ENCODE measurements around the gene KCNN3. TPM values are rescaled to one million over a fixed set of nuclear protein-coding genes. Genes with fewer than 3 reads are reported as not detected.

Gene KCNN3
- total RNA-seq, 1 donor from 2014 or later = 0.36 TPM

DNA sequence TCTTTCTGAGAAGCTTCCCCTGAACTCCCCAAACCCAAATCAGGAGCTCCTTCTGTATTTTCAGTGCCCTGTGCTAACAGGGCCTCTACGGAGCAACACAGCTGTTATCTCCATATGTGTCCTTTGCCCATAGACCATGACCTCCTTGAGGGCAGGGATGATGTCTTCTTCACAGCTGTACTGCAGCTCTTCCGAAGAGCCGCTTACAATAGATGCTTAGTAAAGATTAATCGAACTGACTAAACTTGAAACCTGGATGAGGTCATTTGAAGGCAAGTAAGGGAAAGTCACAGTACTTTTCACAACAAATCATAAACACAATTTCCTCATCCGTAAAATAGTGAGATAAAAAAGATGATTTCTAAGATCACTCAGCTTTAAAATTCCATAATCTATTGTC, 4.4 kb upstream of the KCNN3 start:
- intact Hi-C loops (cut with micrococcal nuclease) = loop anchor here (5.0 kb wide), 1 partner anchor 82 kb away; no protein-coding TSS in a partner anchor
- DNase-seq (ENCODE audit: low spot score) = no peak
- no peak overlapping the region for H3K27ac Mint-ChIP-seq
- peaks cover 40% of the 10 kb centered on the region for H3K4me1 Mint-ChIP-seq (ENCODE audit: low read depth)
- H3K9me3 Mint-ChIP-seq = no peaks in the 10 kb centered on the region
- no peaks in the 10 kb centered on the region for H3K36me3 Mint-ChIP-seq (ENCODE audit: low read depth)
- peaks cover 12% of the 10 kb centered on the region for H3K27me3 Mint-ChIP-seq (ENCODE audit: insufficient read depth)
- H3K4me3 Mint-ChIP-seq = no peak overlapping the region

DNA sequence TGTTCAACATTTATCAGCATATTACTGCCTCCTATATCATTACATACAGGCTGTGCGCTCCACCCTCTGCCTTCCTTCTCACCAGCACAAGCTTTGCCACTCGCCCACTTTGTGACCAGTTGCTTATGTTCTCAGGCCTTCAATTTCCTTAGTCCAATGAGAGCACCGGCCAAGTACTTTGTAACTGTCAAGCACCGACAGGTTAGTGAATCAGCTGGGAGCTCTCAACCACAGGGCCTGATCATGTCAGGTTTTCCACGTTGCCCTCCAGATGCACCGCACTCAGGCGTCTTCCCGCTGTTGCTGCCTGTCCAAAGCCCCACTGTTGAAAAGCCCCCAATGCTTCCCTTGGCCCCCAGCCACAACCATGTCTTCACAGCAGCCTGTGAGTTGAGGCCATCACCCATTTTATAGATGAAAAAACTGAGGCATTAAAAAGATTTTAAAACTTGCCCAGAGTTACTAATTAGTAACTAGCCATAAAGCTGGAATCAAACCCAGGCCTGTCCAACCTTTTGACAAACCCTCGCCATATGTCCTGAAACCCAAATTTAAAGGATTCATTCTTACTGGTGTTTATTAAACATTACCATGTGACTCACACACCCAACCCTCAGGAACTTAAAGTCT, 3.4 kb upstream of the KCNN3 start:
- H3K27me3 Mint-ChIP-seq (ENCODE audit: insufficient read depth) = peaks cover 22% of the 10 kb centered on the region
- intact Hi-C loops (cut with micrococcal nuclease) = loop anchor here (5.0 kb wide), 1 partner anchor 81 kb away; no protein-coding TSS in a partner anchor
- no peaks in the 10 kb centered on the region for H3K9me3 Mint-ChIP-seq

DNA sequence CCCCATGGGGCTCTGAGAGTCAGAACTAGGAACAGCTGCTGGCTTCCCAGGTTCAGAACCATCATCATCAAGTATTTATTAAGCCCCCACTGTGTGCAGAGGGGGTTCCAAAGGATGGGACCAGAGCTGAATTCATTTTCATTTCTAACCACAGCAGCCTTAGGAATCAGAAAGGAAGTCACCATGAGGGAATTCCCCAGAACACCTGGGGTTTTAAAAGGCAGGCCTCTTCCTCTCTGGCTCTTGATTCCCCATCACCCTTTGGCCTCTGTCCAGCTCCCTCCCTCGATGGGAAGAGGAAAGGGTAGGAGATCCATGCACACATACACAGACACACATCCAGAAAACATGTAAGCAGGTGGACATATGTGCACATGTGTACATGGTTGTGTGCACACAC, 1.3 kb upstream of the KCNN3 start:
- Mint-ChIP-seq H3K4me1 (ENCODE audit: low read depth) (peaks cover 47% of the 10 kb centered on the region), H3K36me3 (ENCODE audit: low read depth) (no peaks in the 10 kb centered on the region), H3K9me3 (no peaks in the 10 kb centered on the region), H3K27me3 (ENCODE audit: insufficient read depth) (peaks cover 28% of the 10 kb centered on the region), H3K27ac (no peak overlapping the region), H3K4me3 (no peak overlapping the region)
- DNase-seq (ENCODE audit: low spot score) = no peak
- intact Hi-C loops (cut with micrococcal nuclease) = loop anchor here (2.0 to 5.0 kb wide), 2 partner anchors 79 to 313 kb away; partner anchors contain the start of gene UBE2Q1

More for the DNA sequence above, 3.4 kb upstream of the KCNN3 start:
- no peak overlapping the region for H3K27ac Mint-ChIP-seq
- no peak overlapping the region for H3K4me3 Mint-ChIP-seq
- no peaks in the 10 kb centered on the region for H3K36me3 Mint-ChIP-seq (ENCODE audit: low read depth)
- peaks cover 47% of the 10 kb centered on the region for H3K4me1 Mint-ChIP-seq (ENCODE audit: low read depth)
- DNase-seq (ENCODE audit: low spot score) = no peak

DNA sequence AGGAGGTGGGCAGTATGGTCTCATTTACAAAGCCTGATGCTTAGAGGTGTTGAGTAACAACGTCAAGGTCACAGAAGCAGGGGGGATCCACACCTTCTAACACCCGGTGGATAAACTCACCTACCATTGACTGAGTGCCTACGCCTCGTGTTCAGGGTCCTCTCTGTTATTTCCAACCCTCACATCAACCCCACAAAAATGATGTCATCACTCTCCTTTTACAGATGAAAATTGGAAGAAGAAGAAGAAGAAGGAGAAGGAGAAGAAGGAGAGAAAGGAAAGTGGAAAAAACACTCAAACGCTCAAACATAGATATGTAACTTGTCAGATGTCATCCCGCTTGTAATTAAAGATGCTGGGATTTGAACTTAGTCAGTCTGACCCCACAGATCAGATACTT, 653 bp upstream of the KCNN3 start:
- Mint-ChIP-seq H3K9me3 (no peaks in the 10 kb centered on the region), H3K27me3 (ENCODE audit: insufficient read depth) (peaks cover 25% of the 10 kb centered on the region), H3K36me3 (ENCODE audit: low read depth) (no peaks in the 10 kb centered on the region), H3K4me1 (ENCODE audit: low read depth) (peaks cover 47% of the 10 kb centered on the region), H3K4me3 (no peak overlapping the region), H3K27ac (no peak overlapping the region)
- intact Hi-C loops (cut with micrococcal nuclease) = loop anchor here (2.0 to 5.0 kb wide), 2 partner anchors 78 to 312 kb away; partner anchors contain the start of gene UBE2Q1
- DNase-seq (ENCODE audit: low spot score) = no peak

DNA sequence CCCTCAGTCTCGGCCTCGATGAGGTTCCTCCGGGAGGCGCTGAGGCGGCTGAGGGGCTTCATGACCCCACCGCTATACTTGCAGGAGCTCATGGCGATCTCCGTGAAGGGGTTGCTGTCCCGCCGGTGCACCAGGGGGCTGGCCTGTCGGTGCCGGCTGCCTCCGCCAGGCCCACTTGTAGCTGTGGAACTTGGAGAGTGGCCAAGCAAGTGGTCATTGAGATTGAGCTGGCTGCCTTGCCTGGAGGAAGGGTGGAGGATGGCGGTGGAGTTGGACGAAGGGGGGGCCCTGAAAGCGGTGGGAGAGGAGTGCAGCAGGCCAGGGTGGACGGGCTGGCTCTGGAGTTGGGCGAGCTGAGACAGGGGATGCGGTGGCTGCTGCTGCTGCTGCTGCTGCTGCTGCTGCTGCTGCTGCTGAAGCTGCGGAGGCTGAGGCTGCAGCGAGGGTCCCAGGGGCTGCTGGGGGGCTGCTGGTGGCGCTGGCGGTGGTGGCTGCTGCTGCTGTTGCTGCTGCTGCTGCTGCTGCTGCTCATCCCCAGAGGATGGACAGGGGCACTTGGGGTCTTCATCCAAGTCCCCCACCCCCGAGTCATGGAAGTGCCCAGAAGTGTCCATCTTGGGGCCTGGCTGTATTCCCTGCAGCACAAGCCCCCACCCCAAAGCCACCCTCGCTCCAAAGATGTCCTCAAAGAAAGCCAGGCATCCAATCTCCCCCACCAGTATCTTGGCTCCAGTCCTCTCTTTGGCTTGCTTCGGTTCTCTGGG, 548 bp downstream of the KCNN3 start:
- intact Hi-C loops (cut with micrococcal nuclease) = loop anchor here (2.0 to 5.0 kb wide), 2 partner anchors 77 to 311 kb away; partner anchors contain the start of gene UBE2Q1
- DNase-seq (ENCODE audit: low spot score) = no peak
- no peak overlapping the region for H3K27ac Mint-ChIP-seq
- H3K36me3 Mint-ChIP-seq (ENCODE audit: low read depth) = no peaks in the 10 kb centered on the region
- H3K4me1 Mint-ChIP-seq (ENCODE audit: low read depth) = peaks cover 49% of the 10 kb centered on the region
- H3K9me3 Mint-ChIP-seq = no peaks in the 10 kb centered on the region
- peaks cover 25% of the 10 kb centered on the region for H3K27me3 Mint-ChIP-seq (ENCODE audit: insufficient read depth)
- no peak overlapping the region for H3K4me3 Mint-ChIP-seq

DNA sequence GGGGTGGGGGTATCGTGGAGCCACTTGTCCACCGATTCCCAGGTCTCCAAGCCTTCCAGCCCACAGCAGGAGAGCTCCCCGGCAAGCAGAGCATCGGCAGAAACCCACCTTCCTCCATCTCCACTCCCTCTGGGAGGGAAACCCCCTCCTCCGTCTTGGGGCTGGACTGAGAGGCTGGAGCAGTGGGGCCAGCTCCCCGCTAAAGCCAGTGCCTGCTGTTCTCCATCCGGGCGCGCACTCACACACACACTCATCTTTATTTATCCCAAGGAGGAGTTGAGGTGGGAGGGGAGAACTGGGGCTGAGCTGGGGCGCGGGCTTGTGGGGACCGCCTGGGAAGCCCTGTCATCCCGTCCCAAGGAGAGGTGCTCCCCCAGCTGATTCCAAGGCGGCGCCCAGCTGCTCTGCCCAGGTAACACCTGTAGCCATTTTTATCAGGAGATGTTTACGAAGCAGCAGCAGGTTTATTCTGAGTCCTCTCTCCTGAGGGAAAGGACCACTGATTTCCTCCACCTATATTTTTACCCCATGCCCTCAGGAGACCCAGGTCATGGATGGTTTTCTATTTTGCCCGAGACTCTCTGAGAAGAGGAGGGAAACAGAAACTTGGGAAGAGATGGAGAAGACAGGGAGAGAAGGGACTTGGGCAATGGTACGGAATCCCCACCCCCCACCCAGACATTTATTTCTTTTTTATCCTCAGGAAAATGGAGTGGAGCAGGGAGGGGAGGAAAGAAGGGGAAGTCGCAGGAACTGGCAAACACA, 2.1 kb downstream of the KCNN3 start:
- intact Hi-C loops (cut with micrococcal nuclease) = no loop called here
- peaks cover 32% of the 10 kb centered on the region for H3K27me3 Mint-ChIP-seq (ENCODE audit: insufficient read depth)
- H3K4me1 Mint-ChIP-seq (ENCODE audit: low read depth) = peaks cover 43% of the 10 kb centered on the region
- no peaks in the 10 kb centered on the region for H3K9me3 Mint-ChIP-seq
- no peak overlapping the region for H3K4me3 Mint-ChIP-seq
- H3K36me3 Mint-ChIP-seq (ENCODE audit: low read depth) = no peaks in the 10 kb centered on the region
- DNase-seq (ENCODE audit: low spot score) = no peak
- no peak overlapping the region for H3K27ac Mint-ChIP-seq

DNA sequence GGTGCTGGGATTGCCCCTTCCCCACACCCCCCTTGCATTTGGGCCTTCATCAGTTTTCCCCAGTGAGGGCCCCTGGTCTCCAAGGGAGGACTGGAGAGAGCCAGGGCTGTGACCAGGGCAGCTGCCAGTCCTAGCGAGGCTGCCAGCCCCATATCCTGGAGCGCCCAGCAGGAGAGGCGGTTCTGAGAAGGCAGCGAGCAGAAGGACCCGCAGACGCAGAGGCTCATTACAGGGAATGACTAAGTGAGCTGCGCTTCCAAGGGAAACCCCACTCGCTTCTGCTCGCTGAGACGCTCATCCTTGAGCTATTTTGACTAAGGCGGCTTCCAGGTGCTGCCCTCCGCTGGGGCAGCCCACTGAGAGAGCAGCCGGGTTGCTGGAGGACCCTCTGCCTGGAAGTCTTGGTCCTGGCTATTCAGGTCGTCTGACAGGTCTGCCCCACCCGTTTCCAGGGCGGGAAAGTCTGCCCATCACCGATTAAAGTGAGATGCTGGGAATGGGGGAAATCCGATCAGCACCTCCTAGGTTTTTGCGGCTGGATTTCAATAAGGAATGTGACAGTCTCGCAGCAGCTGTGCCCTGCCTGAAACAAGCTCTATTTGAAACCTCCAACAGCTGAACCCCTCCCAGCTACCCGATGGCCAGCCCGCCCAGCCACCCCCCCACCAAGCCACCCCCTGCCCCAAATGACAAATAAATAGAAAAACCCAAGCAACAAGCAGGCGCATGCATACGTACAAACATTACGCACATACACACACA, 2.8 kb downstream of the KCNN3 start:
- DNase-seq (ENCODE audit: low spot score) = no peak
- intact Hi-C loops (cut with micrococcal nuclease) = no loop called here
- Mint-ChIP-seq H3K27ac (no peak overlapping the region), H3K36me3 (ENCODE audit: low read depth) (no peaks in the 10 kb centered on the region), H3K4me3 (no peak overlapping the region), H3K27me3 (ENCODE audit: insufficient read depth) (peaks cover 32% of the 10 kb centered on the region), H3K4me1 (ENCODE audit: low read depth) (peaks cover 42% of the 10 kb centered on the region), H3K9me3 (no peaks in the 10 kb centered on the region)

DNA sequence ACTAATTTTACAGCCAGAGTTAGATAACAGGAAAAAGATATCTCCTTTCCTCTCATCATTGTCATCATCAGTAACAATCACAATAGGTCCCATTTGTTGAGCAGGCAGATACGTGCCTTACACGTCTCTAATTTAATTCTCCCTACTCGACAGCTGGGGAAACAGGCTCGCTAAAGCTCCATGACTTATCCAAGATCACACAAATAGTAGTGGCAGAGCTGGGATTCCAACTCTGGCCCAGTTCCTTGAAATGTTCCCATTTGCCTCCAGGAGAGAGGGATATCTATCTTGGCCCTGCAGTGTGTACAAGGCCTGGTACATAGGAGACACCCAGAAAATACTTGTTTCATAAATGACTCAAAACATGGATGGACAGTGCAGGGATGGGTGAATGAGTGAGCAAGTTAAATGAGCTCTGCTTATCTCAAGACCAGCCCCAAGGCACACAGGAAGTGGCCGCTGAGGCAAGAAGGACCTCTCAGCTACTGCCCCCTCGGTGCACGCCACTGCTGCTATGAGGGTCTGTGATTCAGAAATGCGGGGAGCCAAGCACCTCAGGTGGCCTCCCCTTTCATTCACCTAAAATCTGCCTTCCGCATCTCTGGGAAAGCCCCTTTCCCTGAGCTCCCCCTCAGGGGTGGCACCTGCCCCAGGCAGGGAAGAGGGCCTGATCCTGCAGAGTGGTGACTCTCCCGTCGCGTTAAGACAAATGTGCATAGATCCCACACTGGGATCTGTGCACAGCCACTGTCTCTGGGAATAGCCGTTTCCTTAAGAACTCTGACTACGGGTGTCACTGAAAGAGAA, 3.6 kb downstream of the KCNN3 start:
- intact Hi-C loops (cut with micrococcal nuclease) = no loop called here
- H3K4me1 Mint-ChIP-seq (ENCODE audit: low read depth) = peaks cover 36% of the 10 kb centered on the region
- no peak overlapping the region for H3K27ac Mint-ChIP-seq
- no peaks in the 10 kb centered on the region for H3K9me3 Mint-ChIP-seq
- no peaks in the 10 kb centered on the region for H3K36me3 Mint-ChIP-seq (ENCODE audit: low read depth)
- H3K27me3 Mint-ChIP-seq (ENCODE audit: insufficient read depth) = peaks cover 34% of the 10 kb centered on the region
- DNase-seq (ENCODE audit: low spot score) = no peak
- H3K4me3 Mint-ChIP-seq = no peak overlapping the region

DNA sequence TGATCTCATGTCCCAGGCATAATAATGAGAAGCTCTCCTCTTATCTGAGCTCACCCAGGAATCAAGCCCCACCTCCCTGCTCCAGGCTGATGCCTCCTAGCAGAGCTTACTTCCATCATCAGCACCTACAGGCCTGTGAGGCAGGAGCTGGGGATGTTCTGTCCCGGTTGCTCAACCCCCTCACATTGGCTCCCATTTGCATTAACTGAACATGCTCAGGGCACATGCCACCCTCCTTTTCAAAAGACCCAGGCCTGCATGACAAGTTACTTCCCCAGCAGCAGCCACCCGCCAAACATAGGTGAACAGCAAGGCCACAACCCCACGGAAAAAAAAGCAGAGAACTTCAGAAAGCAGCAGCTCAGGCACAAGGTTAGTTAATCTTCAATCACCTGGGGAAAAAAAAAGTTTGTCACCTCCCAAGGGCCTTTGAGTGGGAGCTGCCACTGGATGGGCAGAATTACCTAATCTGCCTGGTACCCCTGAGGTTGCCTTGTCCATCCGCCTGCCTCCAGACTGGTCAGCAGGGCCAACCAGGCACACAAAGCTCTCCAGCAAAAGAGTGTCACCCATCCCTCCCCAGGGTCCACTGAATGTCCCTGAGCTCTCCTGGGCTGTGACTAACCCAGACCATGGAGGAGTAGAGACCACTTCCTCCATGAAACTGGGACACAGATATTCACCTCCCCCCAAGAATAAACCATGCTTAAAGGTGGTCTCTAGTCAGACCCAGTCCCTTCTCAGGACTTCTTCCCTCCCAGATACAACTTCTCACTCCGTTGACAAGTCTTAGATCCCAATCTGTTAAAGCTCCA, 4.4 kb downstream of the KCNN3 start:
- H3K9me3 Mint-ChIP-seq = no peaks in the 10 kb centered on the region
- intact Hi-C loops (cut with micrococcal nuclease) = no loop called here
- no peak overlapping the region for H3K4me3 Mint-ChIP-seq
- peaks cover 34% of the 10 kb centered on the region for H3K27me3 Mint-ChIP-seq (ENCODE audit: insufficient read depth)
- DNase-seq (ENCODE audit: low spot score) = no peak
- H3K4me1 Mint-ChIP-seq (ENCODE audit: low read depth) = peaks cover 28% of the 10 kb centered on the region
- H3K36me3 Mint-ChIP-seq (ENCODE audit: low read depth) = no peaks in the 10 kb centered on the region
- H3K27ac Mint-ChIP-seq = no peak overlapping the region

DNA sequence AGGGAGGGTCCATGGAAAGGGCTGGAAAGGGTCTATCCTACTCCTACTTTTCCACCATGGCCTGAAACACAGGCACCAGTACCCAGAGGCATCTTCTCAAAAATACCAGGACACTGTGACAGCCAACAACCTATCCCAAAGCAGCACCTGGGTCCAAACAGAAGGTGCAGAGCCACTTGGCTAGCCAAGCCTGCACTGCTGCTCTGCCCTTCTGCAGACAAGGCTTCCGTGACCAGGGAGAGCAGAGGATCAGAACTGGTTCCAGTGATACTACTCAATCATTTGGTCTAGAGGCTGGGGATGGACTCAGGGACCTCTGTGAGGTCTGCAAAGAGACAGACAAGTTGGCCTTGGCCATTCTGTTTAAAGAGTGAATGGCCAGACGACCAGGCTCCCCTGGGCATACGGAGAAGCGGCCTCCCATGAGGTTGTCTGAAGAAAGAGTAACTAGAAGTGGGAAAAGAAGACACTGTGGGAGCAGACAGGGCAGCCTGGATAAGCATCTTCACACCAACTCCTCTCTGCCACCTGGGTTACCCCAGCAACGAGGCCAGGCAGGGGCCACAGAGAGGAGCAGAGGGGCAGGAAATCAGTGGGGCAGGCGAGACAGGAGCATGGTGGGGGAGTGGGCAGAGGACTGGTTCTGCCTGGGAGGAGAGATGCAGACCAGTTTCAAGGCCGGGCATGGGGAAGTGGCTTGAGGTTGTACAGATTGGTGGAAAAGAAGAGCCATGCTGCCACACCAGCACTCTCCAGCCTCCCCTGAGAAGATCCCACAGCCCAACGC, 5.7 kb downstream of the KCNN3 start:
- H3K4me3 Mint-ChIP-seq = no peak overlapping the region

More for the DNA sequence above, 5.7 kb downstream of the KCNN3 start:
- intact Hi-C loops (cut with micrococcal nuclease) = no loop called here
- Mint-ChIP-seq H3K27ac (no peak overlapping the region), H3K4me1 (ENCODE audit: low read depth) (peaks cover 27% of the 10 kb centered on the region), H3K36me3 (ENCODE audit: low read depth) (no peaks in the 10 kb centered on the region), H3K27me3 (ENCODE audit: insufficient read depth) (peaks cover 26% of the 10 kb centered on the region), H3K9me3 (no peaks in the 10 kb centered on the region)
- no peak for DNase-seq (ENCODE audit: low spot score)
